CD4-positive, alpha-beta T cell treated with Interferon gamma for 1 hour (primary cell): ENCODE results near the gene MTA2.

Source experiments
- DNase-seq: peaks from one replicate; pipeline ENCODE4 v3.0.0-alpha.2; 2020

The MTA2 gene

GRCh38 chr11:62612366-62613290, 11.0 kb upstream of the MTA2 start, which contains the start of the genes EML3 and ROM1:
Gene EML3, minus strand, starts transcription at chr11:62612775. Its CDS starts 318 bp downstream, at chr11:62612457.
Gene ROM1, plus strand, starts transcription at chr11:62613257. Its CDS starts 25 bp downstream, at chr11:62613282.
- peak; percentile 90 for DNase-seq

GRCh38 chr11:62611705-62612365, 10.2 kb upstream of the MTA2 start:
- DNase-seq: peak; percentile 69

GRCh38 chr11:62610814-62611704, 9.4 kb upstream of the MTA2 start:
- DNase-seq: no peak

GRCh38 chr11:62610403-62610802, 8.7 kb upstream of the MTA2 start:
- DNase-seq: no peak

- no peak for DNase-seq
These were observed 7.1 kb upstream of the MTA2 start for GRCh38 chr11:62608776-62609175.

- peak; percentile 46 for DNase-seq
These were observed 6.0 kb upstream of the MTA2 start for GRCh38 chr11:62607714-62608113.

GRCh38 chr11:62605902-62606301, 4.2 kb upstream of the MTA2 start:
- DNase-seq: no peak

- DNase-seq: no peak
These were observed 3.8 kb upstream of the MTA2 start for GRCh38 chr11:62605467-62605866.

- DNase-seq: no peak
These were observed 2.9 kb upstream of the MTA2 start for GRCh38 chr11:62604460-62605120.

- DNase-seq: no peak
These were observed 2.2 kb upstream of the MTA2 start for GRCh38 chr11:62603776-62604299.

- no peak for DNase-seq
These were observed 1.4 kb upstream of the MTA2 start for GRCh38 chr11:62603072-62603408.

GRCh38 chr11:62602141-62603071, 741 bp upstream of the MTA2 start:
- DNase-seq: peak; percentile 35

GRCh38 chr11:62601122-62601371, 618 bp downstream of the MTA2 start:
- peak; percentile 42 for DNase-seq

- DNase-seq: no peak
These were observed 1.1 kb downstream of the MTA2 start for GRCh38 chr11:62600367-62601121.

GRCh38 chr11:62599901-62600300, 1.8 kb downstream of the MTA2 start:
- peak; percentile 13 for DNase-seq

- peak; percentile 99 for DNase-seq
These were observed 2.5 kb downstream of the MTA2 start for GRCh38 chr11:62599069-62599696.

- no peak for DNase-seq
These were observed 6.5 kb downstream of the MTA2 start for GRCh38 chr11:62595124-62595523.

- DNase-seq: peak; percentile 80
These were observed 8.1 kb downstream of the MTA2 start for GRCh38 chr11:62593434-62594044.

GRCh38 chr11:62592989-62593421, 8.7 kb downstream of the MTA2 start:
- no peak for DNase-seq
